Caco-2 (cell line): ENCODE data around the gene IFITM10. TPM values are rescaled to one million over a fixed set of nuclear protein-coding genes. Genes with fewer than 3 reads are reported as not detected.
A peak's percentile ranks its signal among the peaks of the same experiment; 100 is the strongest.
"Not testable (repeated sequence)": the region's sequence is repeated elsewhere in the genome, so short reads cannot be mapped to it uniquely, and the experiment has no call there.

Source experiments
- BruUV-seq: library from RNA; stranded (reverse); fragments of 400-500 nt; replicated peaks from 2 replicates; lab custom pipeline; 2021; lab: Mats Ljungman, UMichigan
- CTCF ChIA-PET: fragments of 300-600 bp; sonication (Branson Sonifier 250); formaldehyde crosslinking; loops from one replicate; lab custom pipeline; 2022; ENCODE audit warnings: antibody characterized with exemption; lab: Charles Lee
- POLR2A ChIA-PET: fragments of 300-600 bp; sonication (Branson Sonifier 250); formaldehyde crosslinking; loops from one replicate; lab custom pipeline; 2022; ENCODE audit warnings: antibody characterized with exemption; lab: Charles Lee
- DNase-seq, 2 experiments: peaks; one replicate each; pipeline versions ENCODE4 v3.0.0 to v3.0.0-alpha.2; 2020 to 2022
- H3K27me3 ChIP-seq: replicated peaks from 2 replicates; pipeline ENCODE4 v1.6.0; 2011; ENCODE audit warnings: low read length; ENCODE audit not compliant: control insufficient read depth, insufficient read depth
- H3K36me3 ChIP-seq: 2 replicates; pipeline ENCODE4 v1.5.1; 2011; ENCODE audit warnings: low read length; ENCODE audit not compliant: control insufficient read depth, insufficient read depth
- H3K4me1 ChIP-seq: fragments of 250-450 bp; sonication (Bioruptor Pico); 2 replicates; pipeline ENCODE4 v1.5.1; 2020; ENCODE audit warnings: mild to moderate bottlenecking
- H3K4me3 ChIP-seq: 2 replicates; pipeline ENCODE4 v1.5.1; 2011; ENCODE audit warnings: low read depth, mild to moderate bottlenecking, control low read depth, low read length
- H3K9me3 ChIP-seq: fragments of 250-450 bp; sonication (Bioruptor Pico); 2 replicates; pipeline ENCODE4 v1.5.1; 2020; ENCODE audit warnings: mild to moderate bottlenecking, moderate library complexity
- H3K27ac Mint-ChIP-seq: one replicate; pipeline ENCODE4 v1.8.0; 2022; ENCODE audit warnings: mixed read lengths; ENCODE audit not compliant: unreplicated experiment
- H3K27me3 Mint-ChIP-seq: one replicate; pipeline ENCODE4 v1.8.0; 2022; ENCODE audit warnings: mixed read lengths; ENCODE audit not compliant: insufficient read depth, unreplicated experiment
- H3K36me3 Mint-ChIP-seq: one replicate; pipeline ENCODE4 v1.8.0; 2022; ENCODE audit warnings: mild to moderate bottlenecking, mixed read lengths; ENCODE audit not compliant: insufficient read depth, unreplicated experiment
- H3K4me1 Mint-ChIP-seq: one replicate; pipeline ENCODE4 v1.8.0; 2022; ENCODE audit warnings: low read depth, mixed read lengths; ENCODE audit not compliant: unreplicated experiment
- H3K4me3 Mint-ChIP-seq: one replicate; pipeline ENCODE4 v1.8.0; 2022; ENCODE audit warnings: mild to moderate bottlenecking, moderate library complexity, mixed read lengths; ENCODE audit not compliant: unreplicated experiment
- H3K9me3 Mint-ChIP-seq: one replicate; pipeline ENCODE4 v1.8.0; 2022; ENCODE audit warnings: mixed read lengths; ENCODE audit not compliant: unreplicated experiment
- intact Hi-C: fragments of 100-400 bp; cut with micrococcal nuclease; formaldehyde crosslinking; loops from one replicate; pipeline ENCODE4 v1.10.0; 2022; ENCODE audit not compliant: unreplicated experiment
- total RNA-seq: library from RNA; stranded (reverse); gene quantifications from 2 replicates; pipeline ENCODE4 v1.2.3, GENCODE V29; 2022
- TF ChIP-seq, protein P1 (sequence below), 2 experiments: fragments of 200-600 bp in 1 of 2; IDR thresholded peaks; 1 replicate in 1 of 2; 2 replicates in 1 of 2; pipeline versions ENCODE4 v1.5.1 to v1.8.0; 2011 to 2022; ENCODE audit warnings: antibody characterized with exemption in 1 of 2, control low read depth in 1 of 2, inconsistent platforms in 1 of 2, low read depth in 1 of 2, low read length in 1 of 2, mild to moderate bottlenecking in 1 of 2, moderate library complexity in 1 of 2; ENCODE audit not compliant: insufficient read depth in 1 of 2, severe bottlenecking in 1 of 2, unreplicated experiment in 1 of 2

IFITM10 gene
- total RNA-seq, 1 experiment from 2014 or later, result 2.7 TPM

GRCh38 chr11:1770061-1770460 is 19.7 kb upstream of the IFITM10 start:
- H3K27me3 Mint-ChIP-seq, result no peaks in the 10 kb centered on the region
- DNase-seq, result no peak

DNA sequence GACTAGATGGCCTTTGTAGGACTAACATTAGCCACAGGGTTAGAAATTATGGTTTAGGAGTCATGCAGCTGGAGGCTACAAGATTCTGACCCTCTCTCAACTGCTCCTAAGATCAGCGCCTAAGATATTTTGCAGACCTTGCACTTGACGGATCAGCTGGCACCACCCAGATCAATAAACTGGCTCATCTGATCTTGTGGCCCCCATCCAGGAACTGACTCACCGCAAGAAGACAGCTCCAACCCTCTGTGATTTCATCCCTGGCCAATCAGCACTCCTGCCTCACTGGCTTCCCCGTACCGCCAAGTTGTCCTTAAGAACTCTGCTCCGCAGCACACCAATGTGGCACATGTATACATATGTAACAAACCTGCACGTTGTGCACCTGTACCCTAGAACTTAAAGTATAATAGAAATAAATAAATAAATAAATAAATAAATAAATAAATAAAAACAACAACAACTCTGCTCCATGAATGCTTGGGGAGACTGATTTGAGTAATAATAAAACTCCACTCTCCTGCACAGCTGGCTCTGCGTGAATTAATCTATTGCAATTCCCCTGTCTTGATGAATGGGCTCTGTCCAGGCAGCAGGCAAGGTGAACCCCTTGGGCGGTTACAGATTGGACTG is 19.0 kb upstream of the IFITM10 start:
- POLR2A ChIA-PET, result not testable (repeated sequence)
- H3K4me1 Mint-ChIP-seq, result peaks cover 11% of the 10 kb centered on the region
- CTCF ChIA-PET, result interaction anchor here (0.6 kb wide), 1 partner anchor 1063 kb away, joined by 4 read pairs; no protein-coding TSS in a partner anchor

More at GRCh38 chr11:1770061-1770460, 19.7 kb upstream of the IFITM10 start:
- no peak overlapping the region for H3K4me3 ChIP-seq
- Mint-ChIP-seq H3K4me1 (peaks cover 11% of the 10 kb centered on the region), H3K36me3 (no peaks in the 10 kb centered on the region), H3K4me3 (no peak overlapping the region), H3K27ac (no peak overlapping the region), H3K9me3 (no peaks in the 10 kb centered on the region)
- no TSS peak for BruUV-seq
- no peaks in the 10 kb centered on the region for H3K36me3 ChIP-seq
- TF ChIP-seq, protein P1, sequence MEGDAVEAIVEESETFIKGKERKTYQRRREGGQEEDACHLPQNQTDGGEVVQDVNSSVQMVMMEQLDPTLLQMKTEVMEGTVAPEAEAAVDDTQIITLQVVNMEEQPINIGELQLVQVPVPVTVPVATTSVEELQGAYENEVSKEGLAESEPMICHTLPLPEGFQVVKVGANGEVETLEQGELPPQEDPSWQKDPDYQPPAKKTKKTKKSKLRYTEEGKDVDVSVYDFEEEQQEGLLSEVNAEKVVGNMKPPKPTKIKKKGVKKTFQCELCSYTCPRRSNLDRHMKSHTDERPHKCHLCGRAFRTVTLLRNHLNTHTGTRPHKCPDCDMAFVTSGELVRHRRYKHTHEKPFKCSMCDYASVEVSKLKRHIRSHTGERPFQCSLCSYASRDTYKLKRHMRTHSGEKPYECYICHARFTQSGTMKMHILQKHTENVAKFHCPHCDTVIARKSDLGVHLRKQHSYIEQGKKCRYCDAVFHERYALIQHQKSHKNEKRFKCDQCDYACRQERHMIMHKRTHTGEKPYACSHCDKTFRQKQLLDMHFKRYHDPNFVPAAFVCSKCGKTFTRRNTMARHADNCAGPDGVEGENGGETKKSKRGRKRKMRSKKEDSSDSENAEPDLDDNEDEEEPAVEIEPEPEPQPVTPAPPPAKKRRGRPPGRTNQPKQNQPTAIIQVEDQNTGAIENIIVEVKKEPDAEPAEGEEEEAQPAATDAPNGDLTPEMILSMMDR (IDR thresholded peaks at IDR 0.05; ENCODE audit: insufficient read depth in 1 of 2, low read depth in 1 of 2, low read length in 1 of 2, severe bottlenecking in 1 of 2, unreplicated experiment in 1 of 2), result no peak
- ChIA-PET POLR2A (no interaction called here), CTCF (no interaction called here)
- H3K27me3 ChIP-seq, result no peaks in the 10 kb centered on the region
- peaks cover 8% of the 10 kb centered on the region for H3K4me1 ChIP-seq
- intact Hi-C loops, result no loop called here
- H3K9me3 ChIP-seq, result no peaks in the 10 kb centered on the region

GRCh38 chr11:1768141-1768469 is 17.7 kb upstream of the IFITM10 start:
- Mint-ChIP-seq H3K4me1 (peaks cover 11% of the 10 kb centered on the region), H3K4me3 (no peak overlapping the region), H3K27me3 (no peaks in the 10 kb centered on the region), H3K27ac (no peak overlapping the region), H3K9me3 (no peaks in the 10 kb centered on the region), H3K36me3 (peaks cover 5% of the 10 kb centered on the region)
- TF ChIP-seq, protein P1 (IDR thresholded peaks at IDR 0.05; ENCODE audit: insufficient read depth in 1 of 2, low read depth in 1 of 2, low read length in 1 of 2, severe bottlenecking in 1 of 2, unreplicated experiment in 1 of 2), result no peak
- Histone ChIP-seq H3K4me1 (peaks cover 8% of the 10 kb centered on the region), H3K9me3 (no peaks in the 10 kb centered on the region), H3K36me3 (no peaks in the 10 kb centered on the region), H3K27me3 (no peaks in the 10 kb centered on the region), H3K4me3 (no peak overlapping the region)
- intact Hi-C loops, result no loop called here
- no peak for DNase-seq
- BruUV-seq, result no TSS peak
- ChIA-PET CTCF (no interaction called here), POLR2A (no interaction called here)

More for the DNA sequence above, 19.0 kb upstream of the IFITM10 start:
- intact Hi-C loops, H3K4me3 Mint-ChIP-seq, H3K4me1 ChIP-seq, H3K36me3 Mint-ChIP-seq, H3K4me3 ChIP-seq, H3K9me3 ChIP-seq, H3K27me3 ChIP-seq, H3K36me3 ChIP-seq, BruUV-seq, DNase-seq, H3K27me3 Mint-ChIP-seq, H3K9me3 Mint-ChIP-seq: not testable (repeated sequence)
- peak overlapping the region; percentile 12 for H3K27ac Mint-ChIP-seq
